Ovary (tissue), 3 donors: ENCODE data around the gene AFG3L2.

ENCODE experiments used
- CTCF ChIP-seq, 3 donors: fragments of 450-650 bp in 2 of 3; fragments of 200-600 bp in 1 of 3; IDR thresholded peaks; one replicate each; pipeline versions ENCODE4 v1.5.1 to v1.8.0; 2016 to 2022; ENCODE audit warnings: antibody characterized with exemption in 3 of 3, mild to moderate bottlenecking in 1 of 3
- POLR2A ChIP-seq: fragments of 450-650 bp; IDR thresholded peaks from one replicate; pipeline ENCODE4 v1.6.1; 2017; ENCODE audit warnings: antibody characterized with exemption, mild to moderate bottlenecking, moderate library complexity
- donor health status: DM: no; HTN: no; CAD: no.

GRCh38 chr18:12405066-12405465 is 28.0 kb upstream of the AFG3L2 start:
- TF ChIP-seq CTCF (IDR thresholded peaks at IDR 0.05): no peak
- no peak for TF ChIP-seq POLR2A
